Esophagus squamous epithelium (tissue), 5 donors: ENCODE results near the gene ZBTB46. TPM values are rescaled to one million over a fixed set of nuclear protein-coding genes. Genes with fewer than 3 reads are reported as not detected.

ENCODE experiments used
- DNase-seq: peaks from one replicate; lab custom pipeline; 2025; lab: John Stamatoyannopoulos, UW
- H3K27ac ChIP-seq, 4 donors: fragments of 200-600 bp; sonication (generic); one replicate each; pipeline ENCODE4 v1.5.1; 2016 to 2019; ENCODE audit warnings: mild to moderate bottlenecking in 1 of 4
- H3K27me3 ChIP-seq, 4 donors: fragments of 200-600 bp; sonication (generic); 1 replicate in 3 of 4; 2 replicates in 1 of 4; pipeline versions ENCODE4 v1.5.1 to v1.6.0; 2017 to 2021; ENCODE audit warnings: antibody characterized with exemption in 1 of 4
- H3K36me3 ChIP-seq, 3 donors: fragments of 200-600 bp; sonication (generic); one replicate each; pipeline ENCODE4 v1.5.1; 2016 to 2019
- H3K4me1 ChIP-seq, 3 donors: fragments of 200-600 bp; sonication (generic); one replicate each; pipeline ENCODE4 v1.5.1; 2017 to 2019
- H3K4me3 ChIP-seq, 4 donors: fragments of 200-600 bp; sonication (generic); 1 replicate in 3 of 4; 2 replicates in 1 of 4; pipeline ENCODE4 v1.5.1; 2016 to 2019; ENCODE audit warnings: mild to moderate bottlenecking in 2 of 4, moderate library complexity in 1 of 4
- H3K9me3 ChIP-seq, 3 donors: fragments of 200-600 bp; sonication (generic); one replicate each; pipeline ENCODE4 v1.5.1; 2016 to 2019
- POLR2A ChIP-seq, 4 donors: fragments of 450-650 bp; IDR thresholded peaks; one replicate each; pipeline ENCODE4 v1.6.1; 2017; ENCODE audit warnings: antibody characterized with exemption in 4 of 4, mild to moderate bottlenecking in 4 of 4, moderate library complexity in 3 of 4
- WGBS, 2 donors: methylation state at CpG; one replicate each; pipeline ENCODE4 v1.1.5; 2018; 5-methylcytosine and 5-hydroxymethylcytosine counted together
- intact Hi-C: fragments of 100-400 bp; cut with DNase I; formaldehyde crosslinking; loops from one replicate; pipeline ENCODE4 v1.15.0; 2022
- total RNA-seq, 4 donors: library from RNA; depleted of rRNA; stranded (reverse); fragments of >200 nt; gene quantifications; one replicate each; pipeline ENCODE4 v1.1.0, GENCODE V29; 2016
- TF ChIP-seq, protein P1 (sequence below), 6 experiments: fragments of 450-650 bp in 4 of 6; fragments of 200-600 bp in 2 of 6; sonication (generic) in 2 of 6; IDR thresholded peaks; one replicate each; pipeline ENCODE4 v1.5.1; 2016 to 2019; ENCODE audit warnings: antibody characterized with exemption in 6 of 6, mild to moderate bottlenecking in 4 of 6, moderate library complexity in 4 of 6
- donor health status: DM: yes; HTN: yes; CAD: no.

Gene ZBTB46
- total RNA-seq, 4 donors from 2014 or later: 0.79 to 4.2 (median 2.0) TPM

DNA sequence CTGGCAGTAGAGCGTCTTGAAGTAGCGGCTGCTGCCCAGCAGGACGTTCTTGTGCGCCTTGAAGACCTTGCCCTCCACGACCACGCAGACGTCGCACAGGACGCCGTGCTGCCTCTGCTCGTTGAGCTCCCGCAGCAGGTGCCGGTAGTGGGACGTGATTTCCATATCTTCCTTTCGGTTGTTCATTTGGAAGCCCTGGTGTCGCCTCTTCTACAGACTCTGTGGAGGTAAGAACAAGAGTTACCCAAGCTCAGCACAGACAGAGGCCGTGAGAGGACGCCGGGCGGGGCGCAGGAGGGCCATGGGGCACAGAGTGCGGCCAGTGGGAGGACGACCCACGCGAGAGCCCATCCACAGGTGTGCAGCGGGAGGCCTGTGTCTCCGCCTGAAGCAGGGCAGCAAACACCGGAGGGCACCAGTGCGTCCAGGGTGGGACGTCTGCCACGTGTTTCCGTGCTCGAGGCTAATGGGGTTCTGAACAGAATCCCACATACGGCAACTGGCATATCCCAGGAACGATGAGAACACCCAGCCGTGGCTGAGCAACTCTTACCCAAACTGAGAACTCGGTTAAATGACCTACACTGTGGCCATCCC is 40.4 kb downstream of the ZBTB46 start:
- Histone ChIP-seq H3K9me3 (no peaks in the 10 kb centered on the region), H3K27me3 (peaks cover 0 to 11% (median 0%) of the 10 kb centered on the region in 4 donors), H3K36me3 (peaks cover 0 to 14% (median 0%) of the 10 kb centered on the region in 3 donors), H3K4me3 (no peak overlapping the region), H3K27ac (no peak overlapping the region), H3K4me1 (peaks cover 0 to under 1% (median 0%) of the 10 kb centered on the region in 3 donors)
- DNase-seq: no peak
- TF ChIP-seq POLR2A (IDR thresholded peaks at IDR 0.05): no peak
- TF ChIP-seq, protein P1, sequence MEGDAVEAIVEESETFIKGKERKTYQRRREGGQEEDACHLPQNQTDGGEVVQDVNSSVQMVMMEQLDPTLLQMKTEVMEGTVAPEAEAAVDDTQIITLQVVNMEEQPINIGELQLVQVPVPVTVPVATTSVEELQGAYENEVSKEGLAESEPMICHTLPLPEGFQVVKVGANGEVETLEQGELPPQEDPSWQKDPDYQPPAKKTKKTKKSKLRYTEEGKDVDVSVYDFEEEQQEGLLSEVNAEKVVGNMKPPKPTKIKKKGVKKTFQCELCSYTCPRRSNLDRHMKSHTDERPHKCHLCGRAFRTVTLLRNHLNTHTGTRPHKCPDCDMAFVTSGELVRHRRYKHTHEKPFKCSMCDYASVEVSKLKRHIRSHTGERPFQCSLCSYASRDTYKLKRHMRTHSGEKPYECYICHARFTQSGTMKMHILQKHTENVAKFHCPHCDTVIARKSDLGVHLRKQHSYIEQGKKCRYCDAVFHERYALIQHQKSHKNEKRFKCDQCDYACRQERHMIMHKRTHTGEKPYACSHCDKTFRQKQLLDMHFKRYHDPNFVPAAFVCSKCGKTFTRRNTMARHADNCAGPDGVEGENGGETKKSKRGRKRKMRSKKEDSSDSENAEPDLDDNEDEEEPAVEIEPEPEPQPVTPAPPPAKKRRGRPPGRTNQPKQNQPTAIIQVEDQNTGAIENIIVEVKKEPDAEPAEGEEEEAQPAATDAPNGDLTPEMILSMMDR (IDR thresholded peaks at IDR 0.05): no peak
- 91 to 94% methylated on average over 6 to 16 of the region's 37 CpGs for WGBS, 2 donors
- intact Hi-C loops: no loop called here

DNA sequence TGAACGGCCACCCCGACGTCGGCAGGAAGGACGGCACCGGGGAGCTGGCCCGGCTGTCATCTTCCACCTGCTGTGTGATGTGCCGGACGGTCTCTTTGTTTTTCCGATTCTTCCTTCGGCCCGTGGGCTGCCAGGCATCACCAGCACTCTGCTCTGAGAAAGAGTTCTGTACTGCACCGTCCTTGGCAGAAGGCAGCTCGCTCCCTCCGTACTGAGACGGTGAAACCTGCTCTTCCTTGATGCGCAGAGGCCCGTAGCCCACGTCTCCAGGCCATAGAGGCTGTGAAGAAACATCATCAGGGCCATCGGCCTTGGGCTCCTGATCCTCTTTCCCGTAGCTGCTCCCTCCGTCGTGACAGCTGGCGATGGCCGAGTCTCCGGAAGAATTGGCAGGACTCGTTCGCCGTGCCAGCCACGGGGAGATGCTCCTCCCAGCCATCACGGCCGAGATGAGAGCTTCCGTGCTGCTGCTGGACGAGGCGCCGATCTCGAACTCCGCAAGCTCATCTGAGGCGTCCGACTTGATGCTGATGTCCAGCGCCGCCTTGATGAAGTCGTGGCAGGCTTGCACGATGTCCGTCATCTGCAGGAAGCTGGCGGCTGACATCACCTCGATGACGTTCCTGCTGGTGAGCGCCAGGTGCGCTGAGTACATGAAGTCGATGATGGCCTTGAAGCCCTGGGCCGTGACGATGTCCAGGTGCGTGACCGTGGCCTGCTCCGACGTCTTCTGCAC is 41.1 kb downstream of the ZBTB46 start:
- Histone ChIP-seq H3K27me3 (peaks cover 0 to 6% (median 0%) of the 10 kb centered on the region in 4 donors), H3K4me1 (no peaks in the 10 kb centered on the region), H3K4me3 (no peak overlapping the region), H3K9me3 (no peaks in the 10 kb centered on the region), H3K36me3 (peaks cover 0 to 14% (median 0%) of the 10 kb centered on the region in 3 donors), H3K27ac (no peak overlapping the region)
- TF ChIP-seq POLR2A (IDR thresholded peaks at IDR 0.05): no peak
- TF ChIP-seq, protein P1 (IDR thresholded peaks at IDR 0.05): no peak
- 93 to 94% methylated on average over 16 to 42 of the region's 57 CpGs for WGBS, 2 donors
- DNase-seq: no peak
- intact Hi-C loops: no loop called here

DNA sequence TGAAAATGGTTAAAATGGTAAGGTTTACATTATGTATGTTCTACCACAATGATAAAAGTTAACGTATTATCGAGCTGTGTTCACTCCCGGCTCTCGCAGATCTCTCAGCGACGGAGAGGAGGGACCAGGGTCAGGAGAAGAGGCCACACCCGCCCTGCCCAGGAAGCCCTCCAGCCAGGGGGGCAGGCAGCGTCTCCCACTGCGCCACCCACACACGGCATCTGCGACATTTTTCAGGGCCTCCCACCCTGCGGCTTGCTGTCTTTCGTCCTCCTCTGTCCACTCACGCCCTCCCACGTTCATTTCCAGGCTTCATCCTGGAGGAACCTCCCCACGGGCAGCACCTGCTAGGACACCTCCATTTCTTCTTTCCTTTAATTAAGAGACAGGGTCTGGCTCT is 43.3 kb downstream of the ZBTB46 start:
- no peaks in the 10 kb centered on the region for H3K4me1 ChIP-seq
- no peak for DNase-seq
- intact Hi-C loops: no loop called here
- peaks cover 0 to 1% (median 0%) of the 10 kb centered on the region in 4 donors for H3K27me3 ChIP-seq
- H3K4me3 ChIP-seq: no peak overlapping the region
- peaks cover 0 to 14% (median 0%) of the 10 kb centered on the region in 3 donors for H3K36me3 ChIP-seq
- H3K9me3 ChIP-seq: no peaks in the 10 kb centered on the region
- WGBS, 2 donors: 88 to 90% methylated on average over 12 to 14 of the region's 16 CpGs
- H3K27ac ChIP-seq: no peak overlapping the region
- no peak for TF ChIP-seq POLR2A (IDR thresholded peaks at IDR 0.05)
- TF ChIP-seq, protein P1 (IDR thresholded peaks at IDR 0.05): no peak

DNA sequence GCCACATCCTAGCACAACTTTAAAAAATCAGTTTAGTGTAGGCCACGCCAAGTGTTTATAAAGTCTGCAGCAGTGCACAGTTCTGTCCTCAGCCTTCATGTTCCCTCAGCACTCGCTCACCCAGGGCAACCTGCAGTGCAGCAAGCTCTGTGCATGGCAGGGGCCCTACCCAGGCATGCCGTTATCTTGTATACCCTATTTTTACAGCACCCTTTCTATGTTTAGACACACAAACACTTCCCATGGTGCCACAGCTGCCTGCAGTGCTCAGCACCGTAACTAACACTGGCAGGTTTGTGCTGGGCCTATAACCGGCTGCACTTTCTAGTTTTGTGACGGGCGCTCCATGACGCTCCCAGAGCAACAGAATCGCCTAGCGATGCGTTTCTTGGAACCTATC is 43.8 kb downstream of the ZBTB46 start:
- 81 to 86% methylated on average over 10 to 11 of the region's 11 CpGs for WGBS, 2 donors
- H3K36me3 ChIP-seq: peaks cover 0 to 14% (median 0%) of the 10 kb centered on the region in 3 donors
- no peaks in the 10 kb centered on the region for H3K9me3 ChIP-seq
- TF ChIP-seq POLR2A (IDR thresholded peaks at IDR 0.05): no peak
- TF ChIP-seq, protein P1 (IDR thresholded peaks at IDR 0.05): no peak
- no peak overlapping the region for H3K4me3 ChIP-seq
- no peaks in the 10 kb centered on the region for H3K27me3 ChIP-seq
- no peak overlapping the region for H3K27ac ChIP-seq
- DNase-seq: no peak
- intact Hi-C loops: no loop called here
- no peaks in the 10 kb centered on the region for H3K4me1 ChIP-seq

DNA sequence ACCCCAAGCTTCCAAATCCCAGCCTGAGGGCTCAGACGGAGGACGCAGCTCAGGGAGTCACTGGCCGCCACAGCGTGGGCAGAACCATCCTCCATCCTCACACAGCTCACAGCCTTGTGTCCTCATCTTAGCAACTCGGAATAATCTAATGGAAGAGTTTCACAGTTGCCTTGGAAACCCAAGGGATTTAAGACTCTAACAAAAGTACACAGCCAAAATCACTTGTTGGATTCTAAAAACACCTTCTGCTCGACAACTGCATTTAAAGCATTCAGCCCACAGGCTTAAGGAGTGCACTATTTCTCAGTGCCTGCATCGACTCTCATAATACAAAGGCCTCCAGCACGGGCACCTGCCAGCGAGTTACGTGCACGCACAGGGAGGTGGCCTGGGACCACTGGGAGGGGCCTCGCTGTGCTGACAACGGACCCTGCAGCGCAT is 45.4 kb downstream of the ZBTB46 start:
- no peaks in the 10 kb centered on the region for H3K4me1 ChIP-seq
- no peaks in the 10 kb centered on the region for H3K27me3 ChIP-seq
- peaks cover 0 to 14% (median 0%) of the 10 kb centered on the region in 3 donors for H3K36me3 ChIP-seq
- TF ChIP-seq, protein P1 (IDR thresholded peaks at IDR 0.05): no peak
- TF ChIP-seq POLR2A (IDR thresholded peaks at IDR 0.05): no peak
- H3K4me3 ChIP-seq: no peak overlapping the region
- intact Hi-C loops: no loop called here
- no peak overlapping the region for H3K27ac ChIP-seq
- no peaks in the 10 kb centered on the region for H3K9me3 ChIP-seq
- DNase-seq: no peak
- whole genome bisulfite sequencing, 2 donors: 59 to 64% methylated on average over 12 to 13 of the region's 14 CpGs
